Spleen (tissue), 7 donors: ENCODE results near the gene SH3RF3.
"Not testable (repeated sequence)": the region's sequence is repeated elsewhere in the genome, so short reads cannot be mapped to it uniquely, and the experiment has no call there.

Experiments
- POLR2A ChIP-seq, 3 donors: fragments of 450-650 bp; IDR thresholded peaks; one replicate each; pipeline ENCODE4 v1.5.1; 2017; ENCODE audit warnings: antibody characterized with exemption in 3 of 3, mild to moderate bottlenecking in 1 of 3
- POLR2AphosphoS5 ChIP-seq, 3 donors: sonication (generic); formaldehyde crosslinking; IDR thresholded peaks; one replicate each; pipeline ENCODE4 v1.5.1; 2017; ENCODE audit warnings: antibody characterized with exemption in 3 of 3
- TF ChIP-seq, protein P1 (sequence below), 11 experiments: fragments of 200-600 bp in 7 of 11; fragments of 450-650 bp in 4 of 11; sonication (generic) in 4 of 11; IDR thresholded peaks in 8 of 11; conservative IDR thresholded peaks in 3 of 11; 1 replicate in 7 of 11; 2 replicates in 4 of 11; pipeline versions ENCODE4 v1.4.0 to v1.8.0; 2016 to 2021; ENCODE audit warnings: antibody characterized with exemption in 11 of 11, inconsistent platforms in 4 of 11, mild to moderate bottlenecking in 1 of 11
- donor health status: DM: no; HTN: no; CAD: no; lungs with moderate emphysema.
- donor health status: DM: no; HTN: no; CAD: no.
- donor health status: DM: no; HTN: no; CAD: no.

DNA sequence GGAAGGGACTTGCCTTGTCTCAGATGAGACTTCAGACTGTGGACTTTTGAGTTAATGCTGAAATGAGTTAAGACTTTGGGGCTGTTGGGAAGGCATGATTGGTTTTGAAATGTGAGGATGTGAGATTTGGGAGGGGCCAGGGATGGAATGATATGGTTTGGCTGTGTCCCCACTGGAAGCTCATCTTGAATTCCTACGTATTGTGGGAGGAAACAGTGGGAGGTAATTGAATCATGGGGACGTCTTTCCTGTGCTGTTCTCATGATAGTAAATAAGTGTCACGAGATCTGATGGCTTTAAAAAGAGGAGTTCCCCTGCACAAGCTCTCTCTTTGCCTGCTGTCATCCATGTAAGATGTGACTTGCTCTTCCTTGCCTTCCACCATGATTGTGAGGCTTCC, 407.6 kb downstream of the SH3RF3 start:
- TF ChIP-seq, protein P1, sequence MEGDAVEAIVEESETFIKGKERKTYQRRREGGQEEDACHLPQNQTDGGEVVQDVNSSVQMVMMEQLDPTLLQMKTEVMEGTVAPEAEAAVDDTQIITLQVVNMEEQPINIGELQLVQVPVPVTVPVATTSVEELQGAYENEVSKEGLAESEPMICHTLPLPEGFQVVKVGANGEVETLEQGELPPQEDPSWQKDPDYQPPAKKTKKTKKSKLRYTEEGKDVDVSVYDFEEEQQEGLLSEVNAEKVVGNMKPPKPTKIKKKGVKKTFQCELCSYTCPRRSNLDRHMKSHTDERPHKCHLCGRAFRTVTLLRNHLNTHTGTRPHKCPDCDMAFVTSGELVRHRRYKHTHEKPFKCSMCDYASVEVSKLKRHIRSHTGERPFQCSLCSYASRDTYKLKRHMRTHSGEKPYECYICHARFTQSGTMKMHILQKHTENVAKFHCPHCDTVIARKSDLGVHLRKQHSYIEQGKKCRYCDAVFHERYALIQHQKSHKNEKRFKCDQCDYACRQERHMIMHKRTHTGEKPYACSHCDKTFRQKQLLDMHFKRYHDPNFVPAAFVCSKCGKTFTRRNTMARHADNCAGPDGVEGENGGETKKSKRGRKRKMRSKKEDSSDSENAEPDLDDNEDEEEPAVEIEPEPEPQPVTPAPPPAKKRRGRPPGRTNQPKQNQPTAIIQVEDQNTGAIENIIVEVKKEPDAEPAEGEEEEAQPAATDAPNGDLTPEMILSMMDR (IDR thresholded peaks at IDR 0.05 in 8 of 11, conservative IDR thresholded peaks at IDR 0.05 in 3 of 11) = not testable (repeated sequence)
- TF ChIP-seq POLR2A, POLR2AphosphoS5 (IDR thresholded peaks at IDR 0.05): not testable (repeated sequence)
